Endodermal cell (in vitro differentiated cells): ENCODE measurements around the gene AKAP13. TPM values are rescaled to one million over a fixed set of nuclear protein-coding genes. Genes with fewer than 3 reads are reported as not detected.

Source experiments
- DNase-seq: peaks from one replicate; pipeline ENCODE4 v3.0.0-alpha.2; 2017
- H3K27ac ChIP-seq: 2 replicates; pipeline ENCODE4 v1.5.1; 2013; ENCODE audit warnings: mild to moderate bottlenecking, low read depth, low read length, moderate library complexity
- H3K27me3 ChIP-seq: 2 replicates; pipeline ENCODE4 v1.6.1; 2013; ENCODE audit warnings: mild to moderate bottlenecking, low read length, moderate library complexity; ENCODE audit not compliant: insufficient read depth, control insufficient read depth, poor library complexity, severe bottlenecking
- H3K36me3 ChIP-seq: 2 replicates; pipeline ENCODE4 v1.7.0; 2013; ENCODE audit warnings: mild to moderate bottlenecking, low read length, moderate library complexity; ENCODE audit not compliant: control insufficient read depth, insufficient read depth
- H3K4me1 ChIP-seq: one replicate; pipeline ENCODE4 v1.7.0; 2013; ENCODE audit warnings: low read length; ENCODE audit not compliant: control insufficient read depth, insufficient read depth
- H3K4me3 ChIP-seq: 2 replicates; pipeline ENCODE4 v1.5.1; 2013; ENCODE audit warnings: mild to moderate bottlenecking, low read length, moderate library complexity
- H3K9ac ChIP-seq: 2 replicates; pipeline ENCODE4 v1.6.1; 2013; ENCODE audit warnings: mild to moderate bottlenecking, low read length, moderate library complexity; ENCODE audit not compliant: poor library complexity, severe bottlenecking; ENCODE audit errors: extremely low read depth
- H3K9me3 ChIP-seq: 2 replicates; pipeline ENCODE4 v1.6.1; 2013; ENCODE audit warnings: mild to moderate bottlenecking, low read length, moderate library complexity; ENCODE audit not compliant: control insufficient read depth
- H3K27ac Mint-ChIP-seq: 2 replicates; pipeline ENCODE4 v1.8.0; 2020; ENCODE audit warnings: mixed read lengths
- H3K27me3 Mint-ChIP-seq: 2 replicates; pipeline ENCODE4 v1.8.0; 2021; ENCODE audit warnings: mild to moderate bottlenecking, mixed read lengths; ENCODE audit not compliant: insufficient read depth
- H3K36me3 Mint-ChIP-seq: 2 replicates; pipeline ENCODE4 v1.8.0; 2020; ENCODE audit warnings: low read depth, mixed read lengths
- H3K4me1 Mint-ChIP-seq: 2 replicates; pipeline ENCODE4 v1.8.0; 2020; ENCODE audit warnings: mixed read lengths
- H3K4me3 Mint-ChIP-seq: 2 replicates; pipeline ENCODE4 v1.8.0; 2020; ENCODE audit warnings: mild to moderate bottlenecking, moderate library complexity, mixed read lengths
- H3K9me3 Mint-ChIP-seq: 2 replicates; pipeline ENCODE4 v1.8.0; 2020; ENCODE audit warnings: mild to moderate bottlenecking, mixed read lengths
- CTCF ChIP-seq: fragments of 200-600 bp; sonication (generic); conservative IDR thresholded peaks from 2 replicates; pipeline ENCODE4 v1.5.0; 2021; ENCODE audit warnings: antibody characterized with exemption, mild to moderate bottlenecking
- WGBS, 2 experiments: methylation state at CpG; one replicate each; pipeline versions ENCODE4 v1.1.5 to v1.1.7; 2013; ENCODE audit warnings: missing lambda C conversion rate in 2 of 2, mixed read lengths in 1 of 2; ENCODE audit not compliant: insufficient coverage in 1 of 2, insufficient read length in 1 of 2; 5-methylcytosine and 5-hydroxymethylcytosine counted together
- total RNA-seq, 2 donors: library from RNA; stranded (reverse); fragmentation: NEBNext Ultra II Directional in 1 of 2; extraction: Animal tissue kit (Norgen Biotek cat#: 25700) in 1 of 2; gene quantifications; 2 replicates in 1 of 2; 3 replicates in 1 of 2; pipeline ENCODE4 v1.2.1, GENCODE V29; 2021

AKAP13 gene
- total RNA-seq, 2 donors from 2014 or later = 115 to 131 TPM

- Mint-ChIP-seq H3K27ac (no peak overlapping the region), H3K4me1 (peaks cover 45% of the 10 kb centered on the region)
- 98% methylated on average over 2 of the region's 3 CpGs; no CpG with 5 or more reads in 1 of the 2 experiments for WGBS, 2 experiments
Observed at GRCh38 chr15:85396554-85396953, 16.2 kb downstream of the AKAP13 start.

GRCh38 chr15:85397151-85397550, 16.7 kb downstream of the AKAP13 start:
- no peak for DNase-seq
- peaks cover 3% of the 10 kb centered on the region for H3K36me3 ChIP-seq
- Mint-ChIP-seq H3K27me3 (no peaks in the 10 kb centered on the region), H3K36me3 (peaks cover 2% of the 10 kb centered on the region), H3K9me3 (no peaks in the 10 kb centered on the region), H3K27ac (no peak overlapping the region), H3K4me1 (peaks cover 51% of the 10 kb centered on the region), H3K4me3 (no peak overlapping the region)
- H3K9ac ChIP-seq = no peak overlapping the region
- no peaks in the 10 kb centered on the region for H3K27me3 ChIP-seq
- H3K27ac ChIP-seq = no peak overlapping the region
- 65 to 100% methylated on average over 1 to 3 of the region's 3 CpGs for WGBS, 2 experiments
- no peak for TF ChIP-seq CTCF
- no peaks in the 10 kb centered on the region for H3K9me3 ChIP-seq
- peaks cover 27% of the 10 kb centered on the region for H3K4me1 ChIP-seq
- no peak overlapping the region for H3K4me3 ChIP-seq

More at GRCh38 chr15:85396554-85396953, 16.2 kb downstream of the AKAP13 start:
- Mint-ChIP-seq H3K9me3 (no peaks in the 10 kb centered on the region), H3K4me3 (no peak overlapping the region), H3K36me3 (peaks cover 2% of the 10 kb centered on the region), H3K27me3 (no peaks in the 10 kb centered on the region)
- H3K27me3 ChIP-seq = no peaks in the 10 kb centered on the region
- no peak for DNase-seq
- TF ChIP-seq CTCF = no peak
- no peak overlapping the region for H3K4me3 ChIP-seq
- peaks cover 21% of the 10 kb centered on the region for H3K4me1 ChIP-seq
- no peak overlapping the region for H3K27ac ChIP-seq
- no peak overlapping the region for H3K9ac ChIP-seq
- no peaks in the 10 kb centered on the region for H3K9me3 ChIP-seq
- H3K36me3 ChIP-seq = peaks cover 4% of the 10 kb centered on the region

- WGBS, 2 experiments = 97 to 100% methylated on average over 2 of the region's 3 CpGs
- H3K36me3 Mint-ChIP-seq = peaks cover 2% of the 10 kb centered on the region
- H3K9me3 ChIP-seq = no peaks in the 10 kb centered on the region
- no peaks in the 10 kb centered on the region for H3K27me3 Mint-ChIP-seq
- H3K4me1 Mint-ChIP-seq = peaks cover 53% of the 10 kb centered on the region
- no peak overlapping the region for H3K4me3 Mint-ChIP-seq
- no peak overlapping the region for H3K9ac ChIP-seq
- TF ChIP-seq CTCF = no peak
- peaks cover 34% of the 10 kb centered on the region for H3K4me1 ChIP-seq
- H3K4me3 ChIP-seq = no peak overlapping the region
- no peaks in the 10 kb centered on the region for H3K27me3 ChIP-seq
- H3K9me3 Mint-ChIP-seq = no peaks in the 10 kb centered on the region
- no peak overlapping the region for H3K27ac Mint-ChIP-seq
- no peak overlapping the region for H3K27ac ChIP-seq
- DNase-seq = no peak
- peaks cover 3% of the 10 kb centered on the region for H3K36me3 ChIP-seq
Observed at GRCh38 chr15:85397926-85398325, 17.5 kb downstream of the AKAP13 start.
